Right atrium auricular region (tissue), 2 donors: ENCODE measurements around the gene UPF2. TPM values are rescaled to one million over a fixed set of nuclear protein-coding genes. Genes with fewer than 3 reads are reported as not detected.

Experiments used
- DNase-seq: peaks from one replicate; pipeline ENCODE4 v3.0.0-alpha.2; 2019; ENCODE audit warnings: low spot score
- H3K27ac ChIP-seq, 2 donors: fragments of 200-600 bp; sonication (generic); 1 replicate in 1 of 2; 2 replicates in 1 of 2; pipeline ENCODE4 v1.5.1; 2016 to 2019
- H3K27me3 ChIP-seq, 2 donors: fragments of 200-600 bp; sonication (generic); one replicate each; pipeline versions ENCODE4 v1.5.1 to v1.6.0; 2017 to 2019
- H3K36me3 ChIP-seq: fragments of 200-600 bp; sonication (generic); one replicate; pipeline ENCODE4 v1.5.1; 2016
- H3K4me1 ChIP-seq, 2 donors: fragments of 200-600 bp; sonication (generic); one replicate each; pipeline versions ENCODE4 v1.5.1 to v1.6.0; 2017 to 2019
- H3K4me3 ChIP-seq, 2 donors: fragments of 200-600 bp; sonication (generic); 1 replicate in 1 of 2; 2 replicates in 1 of 2; pipeline ENCODE4 v1.5.1; 2017 to 2019; ENCODE audit warnings: mild to moderate bottlenecking in 1 of 2, moderate library complexity in 1 of 2
- H3K9me3 ChIP-seq, 2 donors: fragments of 200-600 bp; sonication (generic); one replicate each; pipeline ENCODE4 v1.5.1; 2019
- CTCF ChIP-seq, 2 donors: fragments of 200-600 bp; sonication (generic); IDR thresholded peaks; one replicate each; pipeline ENCODE4 v1.5.1; 2019; ENCODE audit warnings: antibody characterized with exemption in 2 of 2
- total RNA-seq, 2 donors: library from RNA; depleted of rRNA; stranded (reverse); fragments of >200 nt; gene quantifications; one replicate each; pipeline ENCODE4 v1.1.0, GENCODE V29; 2016

Gene UPF2
- total RNA-seq, 2 donors from 2014 or later = 11.8 to 13.1 TPM

- peak; percentile 90 for DNase-seq
Observed at GRCh38 chr10:11875494-11876281, 166.9 kb downstream of the UPF2 start.

GRCh38 chr10:11874568-11875493 lies 167.8 kb downstream of the UPF2 start:
- H3K27ac ChIP-seq = peak overlapping the region in 1 of 2 donors; percentile 35
- DNase-seq = peak; percentile 69
- TF ChIP-seq CTCF (IDR thresholded peaks at IDR 0.05) = no peak
- H3K27me3 ChIP-seq = no peaks in the 10 kb centered on the region
- H3K4me3 ChIP-seq = no peak overlapping the region
- no peaks in the 10 kb centered on the region for H3K36me3 ChIP-seq
- peaks cover 0 to 44% of the 10 kb centered on the region in 2 donors for H3K4me1 ChIP-seq
- H3K9me3 ChIP-seq = no peaks in the 10 kb centered on the region

More at GRCh38 chr10:11875494-11876281, 166.9 kb downstream of the UPF2 start:
- Histone ChIP-seq H3K4me3 (no peak overlapping the region), H3K36me3 (no peaks in the 10 kb centered on the region), H3K9me3 (no peaks in the 10 kb centered on the region), H3K27me3 (no peaks in the 10 kb centered on the region), H3K27ac (peak overlapping the region in 1 of 2 donors; percentile 52), H3K4me1 (peaks cover 0 to 36% of the 10 kb centered on the region in 2 donors)
- no peak for TF ChIP-seq CTCF (IDR thresholded peaks at IDR 0.05)

- H3K36me3 ChIP-seq = no peaks in the 10 kb centered on the region
- DNase-seq = no peak
- H3K9me3 ChIP-seq = no peaks in the 10 kb centered on the region
- H3K27me3 ChIP-seq = no peaks in the 10 kb centered on the region
- H3K27ac ChIP-seq = peak overlapping the region in 1 of 2 donors; percentile 55
- peaks cover 0 to 44% of the 10 kb centered on the region in 2 donors for H3K4me1 ChIP-seq
- no peak overlapping the region for H3K4me3 ChIP-seq
- TF ChIP-seq CTCF (IDR thresholded peaks at IDR 0.05) = no peak
Observed at GRCh38 chr10:11871466-11871865, 171.1 kb downstream of the UPF2 start.

DNA sequence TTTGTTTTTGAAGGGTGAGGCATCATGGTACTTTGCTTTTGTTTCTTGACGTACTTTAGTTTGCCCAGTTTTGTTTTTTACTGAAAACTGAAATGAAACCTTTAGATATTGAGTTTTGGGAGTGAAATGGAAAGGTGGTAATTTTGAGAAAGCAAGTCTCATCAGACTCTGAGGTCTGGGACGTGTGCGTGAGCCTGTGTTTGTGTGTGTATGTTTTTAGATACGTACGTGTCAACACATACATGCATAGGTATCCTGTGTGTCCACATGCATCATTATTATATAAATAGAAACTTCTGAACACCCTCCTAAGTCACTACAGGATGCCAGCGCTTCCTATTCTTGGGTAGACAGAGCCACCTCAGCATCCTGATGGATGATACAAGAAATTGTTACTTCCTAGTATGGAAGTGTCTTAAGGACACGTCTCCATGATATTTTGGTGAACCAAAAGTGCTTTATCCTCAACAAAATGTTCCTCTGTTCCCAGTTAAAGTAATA lies 171.7 kb downstream of the UPF2 start:
- no peaks in the 10 kb centered on the region for H3K9me3 ChIP-seq
- H3K36me3 ChIP-seq = no peaks in the 10 kb centered on the region
- TF ChIP-seq CTCF (IDR thresholded peaks at IDR 0.05) = no peak
- no peak for DNase-seq
- H3K4me1 ChIP-seq = peaks cover 0 to 41% of the 10 kb centered on the region in 2 donors
- peak overlapping the region in 1 of 2 donors; percentile 55 for H3K27ac ChIP-seq
- no peaks in the 10 kb centered on the region for H3K27me3 ChIP-seq
- H3K4me3 ChIP-seq = no peak overlapping the region

- no peaks in the 10 kb centered on the region for H3K36me3 ChIP-seq
- peak overlapping the region in 1 of 2 donors; percentile 38 for H3K4me3 ChIP-seq
- H3K4me1 ChIP-seq = peaks cover 0 to 35% of the 10 kb centered on the region in 2 donors
- no peak for TF ChIP-seq CTCF (IDR thresholded peaks at IDR 0.05)
- no peak for DNase-seq
- H3K9me3 ChIP-seq = no peaks in the 10 kb centered on the region
- peak overlapping the region in 1 of 2 donors; percentile 30 for H3K27ac ChIP-seq
- H3K27me3 ChIP-seq = no peaks in the 10 kb centered on the region
Observed at GRCh38 chr10:11870461-11870780, 172.2 kb downstream of the UPF2 start.

Other genes starting within 250 kb of the UPF2 start
- 1 to 10 TPM; 1.3 to 3.1 TPM for gene PROSER2, start 219.5 kb downstream of the UPF2 start, total RNA-seq
- 10 to 100 TPM; 18.4 to 23.6 TPM for gene DHTKD1, start 26.1 kb upstream of the UPF2 start, total RNA-seq
- 10 to 100 TPM; 12.2 to 12.4 TPM for gene SEC61A2, start 86.9 kb upstream of the UPF2 start, total RNA-seq
- 10 to 100 TPM; 10.8 to 12.8 TPM for gene NUDT5, start 153.1 kb upstream of the UPF2 start, total RNA-seq
- 10 to 100 TPM; 49.2 to 57.0 TPM for gene CDC123, start 153.4 kb upstream of the UPF2 start, total RNA-seq